Measurements from ENCODE around the gene MS4A3. TPM values are rescaled to one million over a fixed set of nuclear protein-coding genes. Genes with fewer than 3 reads are reported as not detected.
"Not testable (repeated sequence)": the region's sequence is repeated elsewhere in the genome, so short reads cannot be mapped to it uniquely, and the experiment has no call there.

Gene MS4A3
- total and polyA plus RNA-seq, 10 donors = 0.27 to 31.6 (median 2.4) TPM

GRCh38 chr11:60029015-60029632, 27.3 kb upstream of the MS4A3 start:
- H3K27ac ChIP-seq = no peak overlapping the region
- no peak overlapping the region for H3K4me3 ChIP-seq
- WGBS, 5 donors = 82 to 88% (median 86%) methylated on average over 3 of the region's 3 CpGs
- H3K9me3 ChIP-seq = no peaks in the 10 kb centered on the region
- intact Hi-C loops (cut with DNase I; ENCODE audit: low total_unique reads) = no loop called here
- no peaks in the 10 kb centered on the region for H3K4me1 ChIP-seq
- H3K36me3 ChIP-seq = no peaks in the 10 kb centered on the region
- H3K27me3 ChIP-seq (replicated peaks in 1 of 7) = no peaks in the 10 kb centered on the region
- no peak for TF ChIP-seq CTCF (IDR thresholded peaks at IDR 0.05 in 8 of 11, conservative IDR thresholded peaks at IDR 0.05 in 3 of 11)
- no peak for TF ChIP-seq POLR2AphosphoS5 (IDR thresholded peaks at IDR 0.05)
- DNase-seq = no peak

GRCh38 chr11:60040109-60040508, 16.4 kb upstream of the MS4A3 start, which contains the start of gene OOSP2:
Gene OOSP2, plus strand, starts transcription at chr11:60040409. Its CDS starts 51 bp downstream, at chr11:60040460.
- WGBS, 5 donors = 82 to 93% (median 88%) methylated on average over 8 of the region's 8 CpGs
- H3K9me3 ChIP-seq = no peaks in the 10 kb centered on the region
- no peaks in the 10 kb centered on the region for H3K27me3 ChIP-seq (replicated peaks in 1 of 7)
- no peak within 1 kb of the TSS for H3K4me3 ChIP-seq
- H3K27ac ChIP-seq = no peak within 1 kb of the TSS
- no peak for TF ChIP-seq POLR2AphosphoS5 (IDR thresholded peaks at IDR 0.05)
- no peak for TF ChIP-seq POLR2A (IDR thresholded peaks at IDR 0.05)
- TF ChIP-seq CTCF (IDR thresholded peaks at IDR 0.05 in 8 of 11, conservative IDR thresholded peaks at IDR 0.05 in 3 of 11) = no peak
- no peaks in the 10 kb centered on the region for H3K4me1 ChIP-seq
- intact Hi-C loops (cut with DNase I; ENCODE audit: low total_unique reads) = no loop called here
- no peak for DNase-seq
- no peaks in the 10 kb centered on the region for H3K36me3 ChIP-seq

GRCh38 chr11:60050422-60050821, 6.0 kb upstream of the MS4A3 start:
- H3K27ac ChIP-seq; intact Hi-C loops (cut with DNase I; ENCODE audit: low total_unique reads); H3K27me3 ChIP-seq (replicated peaks in 1 of 7): not testable (repeated sequence)

GRCh38 chr11:60050839-60051238, 5.6 kb upstream of the MS4A3 start:
- H3K9me3 ChIP-seq; intact Hi-C loops (cut with DNase I; ENCODE audit: low total_unique reads); H3K27me3 ChIP-seq (replicated peaks in 1 of 7); H3K4me1 ChIP-seq; H3K27ac ChIP-seq; H3K36me3 ChIP-seq; DNase-seq; H3K4me3 ChIP-seq: not testable (repeated sequence)
- 32 to 78% (median 60%) methylated on average over 3 of the region's 3 CpGs for WGBS, 5 donors

More at GRCh38 chr11:60050422-60050821, 6.0 kb upstream of the MS4A3 start:
- DNase-seq, H3K36me3 ChIP-seq, H3K4me1 ChIP-seq, H3K4me3 ChIP-seq, H3K9me3 ChIP-seq: not testable (repeated sequence)

- Histone ChIP-seq H3K36me3 (no peaks in the 10 kb centered on the region), H3K27me3 (replicated peaks in 1 of 7) (no peaks in the 10 kb centered on the region), H3K27ac (no peak overlapping the region), H3K4me1 (peaks cover 0 to 21% (median 0%) of the 10 kb centered on the region in 6 donors), H3K9me3 (peaks cover 0 to 5% (median 0%) of the 10 kb centered on the region in 8 donors), H3K4me3 (no peak overlapping the region)
- no peak for DNase-seq
- TF ChIP-seq POLR2AphosphoS5 (IDR thresholded peaks at IDR 0.05) (no peak), POLR2A (IDR thresholded peaks at IDR 0.05) (no peak), CTCF (IDR thresholded peaks at IDR 0.05 in 8 of 11, conservative IDR thresholded peaks at IDR 0.05 in 3 of 11) (no peak)
- WGBS, 5 donors = 64 to 82% (median 77%) methylated on average over 3 of the region's 3 CpGs
- intact Hi-C loops (cut with DNase I; ENCODE audit: low total_unique reads) = no loop called here
These were observed 2.6 kb downstream of the MS4A3 start for GRCh38 chr11:60059052-60059451.
